ENCODE results near the gene CLTRN.

Gene CLTRN

DNA sequence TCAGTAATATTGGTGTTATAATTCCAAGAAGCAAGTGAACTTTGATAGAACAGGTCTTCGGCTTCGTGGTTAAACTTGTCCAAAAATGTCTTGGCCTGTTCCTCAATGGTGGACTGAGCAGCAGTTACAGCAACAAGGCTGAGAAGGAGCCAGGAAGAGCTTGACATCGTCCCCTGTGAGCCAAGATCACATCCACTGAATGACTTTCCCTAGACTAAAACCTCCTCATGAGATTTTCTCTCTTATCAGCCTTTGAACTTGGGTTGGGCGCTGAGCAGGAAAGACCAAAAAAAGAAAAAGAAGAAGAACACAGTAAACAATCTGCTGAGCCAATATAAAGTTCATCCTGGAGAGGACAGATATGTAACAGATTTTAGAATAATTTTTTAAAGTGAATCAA lies 63.9 kb downstream of the CLTRN start, which contains the start of gene ACE2:
ACE2 (minus strand) TSS at position 216 of the 400 bp plus-strand sequence; CDS start at position 167, 49 bp downstream.
- H3K9ac ChIP-seq (ENCODE audit: low read depth, low read length, poor library complexity, severe bottlenecking), result no peak within 1 kb of the TSS
- no peaks in the 10 kb centered on the region for H3K36me3 ChIP-seq (ENCODE audit: insufficient read depth, low read length)
- H3K4me2 ChIP-seq (ENCODE audit: low read depth, low read length, poor library complexity, severe bottlenecking), result no peak within 1 kb of the TSS
- no peak for TF ChIP-seq EZH2phosphoT487 (IDR thresholded peaks at IDR 0.05; ENCODE audit: borderline replicate concordance)
- no peak for TF ChIP-seq CTCF (conservative IDR thresholded peaks at IDR 0.05; ENCODE audit: low read length)
- no peaks in the 10 kb centered on the region for H3F3A ChIP-seq (ENCODE audit: low read depth)
- no peaks in the 10 kb centered on the region for H3K79me2 ChIP-seq (ENCODE audit: insufficient read depth, low read length)
- no peak within 1 kb of the TSS for H2AFZ ChIP-seq (ENCODE audit: low read length)
- no peaks in the 10 kb centered on the region for H3K9me2 ChIP-seq (replicated peaks; ENCODE audit: low read depth, low read length)
- no peaks in the 10 kb centered on the region for H3K27me3 ChIP-seq (ENCODE audit: insufficient read depth, low read length, poor library complexity, severe bottlenecking)
- H3K9me3 ChIP-seq (ENCODE audit: insufficient read depth, low read depth, low read length), result no peaks in the 10 kb centered on the region
- H3K4me3 ChIP-seq (ENCODE audit: low read length, poor library complexity, severe bottlenecking), result no peak within 1 kb of the TSS
- no peaks in the 10 kb centered on the region for H4K20me1 ChIP-seq (ENCODE audit: insufficient read depth, low read length, poor library complexity, severe bottlenecking)
- H3K4me1 ChIP-seq (ENCODE audit: insufficient read depth, low read length, poor library complexity, severe bottlenecking), result no peaks in the 10 kb centered on the region

DNA sequence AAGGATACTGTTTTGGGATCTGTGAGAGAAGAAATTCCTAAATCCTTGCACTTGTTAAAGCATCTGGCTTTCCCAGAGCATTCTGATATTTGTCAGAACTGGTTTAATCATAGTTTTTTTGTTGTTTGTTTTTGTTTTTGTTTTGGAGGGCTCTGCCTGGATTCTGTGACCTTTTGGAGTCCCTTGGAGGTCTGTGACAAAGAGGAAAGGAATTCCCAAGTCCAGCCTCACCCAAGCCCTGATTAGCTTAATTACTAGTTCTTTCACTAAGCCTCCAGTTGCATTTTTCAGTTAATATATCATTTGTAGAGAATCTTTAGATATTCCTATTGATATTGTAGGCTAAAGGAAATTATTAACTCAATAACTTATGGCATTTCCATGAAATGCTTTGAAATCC lies 64.6 kb downstream of the CLTRN start:
- Histone ChIP-seq H3K27me3 (ENCODE audit: insufficient read depth, low read length, poor library complexity, severe bottlenecking) (no peaks in the 10 kb centered on the region), H3K79me2 (ENCODE audit: insufficient read depth, low read length) (no peaks in the 10 kb centered on the region), H3K4me1 (ENCODE audit: insufficient read depth, low read length, poor library complexity, severe bottlenecking) (no peaks in the 10 kb centered on the region), H3K9me3 (ENCODE audit: insufficient read depth, low read depth, low read length) (no peaks in the 10 kb centered on the region), H3K9ac (ENCODE audit: low read depth, low read length, poor library complexity, severe bottlenecking) (no peak overlapping the region), H3K4me3 (ENCODE audit: low read length, poor library complexity, severe bottlenecking) (no peak overlapping the region), H4K20me1 (ENCODE audit: insufficient read depth, low read length, poor library complexity, severe bottlenecking) (no peaks in the 10 kb centered on the region), H3K9me2 (replicated peaks; ENCODE audit: low read depth, low read length) (no peaks in the 10 kb centered on the region), H3K4me2 (ENCODE audit: low read depth, low read length, poor library complexity, severe bottlenecking) (no peak overlapping the region), H3K36me3 (ENCODE audit: insufficient read depth, low read length) (no peaks in the 10 kb centered on the region), H2AFZ (ENCODE audit: low read length) (no peak overlapping the region), H3F3A (ENCODE audit: low read depth) (no peaks in the 10 kb centered on the region)
- TF ChIP-seq EZH2phosphoT487 (IDR thresholded peaks at IDR 0.05; ENCODE audit: borderline replicate concordance), result no peak
- TF ChIP-seq CTCF (conservative IDR thresholded peaks at IDR 0.05; ENCODE audit: low read length), result no peak

- H2AFZ ChIP-seq (ENCODE audit: low read length), result no peak overlapping the region
Measured at GRCh38 chrX:15599461-15599860, 65.1 kb downstream of the CLTRN start.

More at GRCh38 chrX:15599461-15599860, 65.1 kb downstream of the CLTRN start:
- Histone ChIP-seq H3K4me2 (ENCODE audit: low read depth, low read length, poor library complexity, severe bottlenecking) (no peak overlapping the region), H3K27me3 (ENCODE audit: insufficient read depth, low read length, poor library complexity, severe bottlenecking) (no peaks in the 10 kb centered on the region), H3K36me3 (ENCODE audit: insufficient read depth, low read length) (no peaks in the 10 kb centered on the region), H4K20me1 (ENCODE audit: insufficient read depth, low read length, poor library complexity, severe bottlenecking) (no peaks in the 10 kb centered on the region), H3F3A (ENCODE audit: low read depth) (no peaks in the 10 kb centered on the region), H3K4me1 (ENCODE audit: insufficient read depth, low read length, poor library complexity, severe bottlenecking) (no peaks in the 10 kb centered on the region), H3K9me3 (ENCODE audit: insufficient read depth, low read depth, low read length) (no peaks in the 10 kb centered on the region), H3K4me3 (ENCODE audit: low read length, poor library complexity, severe bottlenecking) (no peak overlapping the region), H3K79me2 (ENCODE audit: insufficient read depth, low read length) (no peaks in the 10 kb centered on the region), H3K9ac (ENCODE audit: low read depth, low read length, poor library complexity, severe bottlenecking) (no peak overlapping the region), H3K9me2 (replicated peaks; ENCODE audit: low read depth, low read length) (no peaks in the 10 kb centered on the region)
- TF ChIP-seq CTCF (conservative IDR thresholded peaks at IDR 0.05; ENCODE audit: low read length), result no peak
